T-helper 2 cell (primary cell): Measurements from ENCODE around the gene ICAM2.
A peak's percentile ranks its signal among the peaks of the same experiment; 100 is the strongest.

Experiments used
- DNase-seq, 5 experiments: peaks; one replicate each; pipeline versions ENCODE4 v3.0.0 to v3.0.0-alpha.2; 2012 to 2022
- total RNA-seq, 2 donors: gene quantifications; one replicate each; lab custom pipeline; 2026; lab: John Stamatoyannopoulos, UW

The ICAM2 gene
- 51.8 to 90.9 reads per million in 2 donors for total RNA-seq

DNA sequence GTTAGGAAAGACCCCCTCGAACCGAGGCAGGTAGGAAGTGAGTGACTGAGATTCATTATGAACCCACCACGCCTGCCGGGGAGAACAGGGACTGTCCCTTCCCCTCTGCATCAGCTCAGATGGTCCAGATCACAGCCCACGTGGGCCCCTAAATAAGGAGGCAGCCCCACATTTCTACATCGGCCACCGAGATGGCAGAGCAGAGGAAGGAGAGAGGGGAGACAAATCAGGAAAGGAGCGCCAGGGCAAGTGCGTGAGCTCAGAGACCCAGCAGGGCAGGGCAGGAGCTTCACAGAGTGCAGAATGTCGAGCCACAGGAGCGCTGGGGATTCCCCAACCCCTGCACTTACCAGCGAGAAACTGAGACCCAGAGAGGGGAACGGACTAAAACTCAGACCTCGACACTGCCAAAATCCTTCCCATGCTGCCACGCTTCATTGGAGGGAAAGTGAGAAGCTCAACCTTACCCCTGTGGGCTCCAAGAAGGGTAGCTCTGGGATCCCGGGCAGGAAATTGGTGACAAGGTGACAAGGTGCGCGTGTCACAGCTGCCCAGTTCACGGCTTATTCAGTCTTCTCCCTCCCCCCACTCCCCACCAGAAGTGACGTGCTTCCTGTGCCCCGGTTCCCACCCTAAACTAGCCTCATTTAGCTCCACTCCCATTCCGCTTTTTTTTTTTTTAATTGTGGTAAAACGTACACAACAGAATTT, at the start of gene ICAM2:
Gene ICAM2, minus strand, starts transcription at position 578 of the 711 bp plus-strand sequence. CDS start 13,942 bp downstream, outside the sequence.
- peak; percentile 68 to 99 (median 90) for DNase-seq

DNA sequence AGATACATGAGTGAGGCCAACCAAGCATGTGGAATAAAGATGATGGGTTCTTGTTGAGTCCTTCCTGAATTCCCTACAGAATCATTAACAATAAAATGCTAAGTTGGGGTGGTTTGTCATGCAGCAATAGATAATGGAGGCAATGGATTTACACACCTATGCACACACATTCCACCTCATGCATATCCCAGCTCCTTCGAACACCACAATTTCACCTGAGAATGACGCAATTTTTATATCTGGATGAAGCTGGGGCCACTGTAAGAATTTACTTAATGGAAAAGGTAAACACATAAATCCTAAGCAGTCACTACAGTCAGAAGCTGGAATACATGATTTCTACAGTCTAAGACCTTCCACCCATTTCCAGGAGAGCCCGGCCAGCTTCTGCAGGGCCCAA, 49.8 kb upstream of the ICAM2 start:
- no peak for DNase-seq

DNA sequence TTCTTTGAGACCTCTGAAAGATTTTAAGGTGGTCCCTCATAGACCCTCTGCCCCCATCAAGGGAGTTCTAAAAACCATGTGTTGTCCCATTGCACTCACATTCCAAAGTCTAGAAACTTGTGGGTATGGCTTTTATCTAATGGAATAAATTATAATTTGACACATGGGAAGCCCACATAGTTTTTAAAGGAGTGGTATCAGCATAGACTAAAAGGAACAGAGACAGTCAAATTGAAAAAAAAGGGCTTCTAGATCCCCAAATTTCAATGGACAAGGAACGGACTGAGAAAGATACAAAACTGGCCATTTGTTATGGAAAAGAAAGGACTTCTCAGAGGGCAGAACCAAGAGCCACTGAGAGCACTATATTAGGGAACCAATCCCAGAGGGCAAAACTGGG, 48.7 kb upstream of the ICAM2 start:
- no peak for DNase-seq

DNA sequence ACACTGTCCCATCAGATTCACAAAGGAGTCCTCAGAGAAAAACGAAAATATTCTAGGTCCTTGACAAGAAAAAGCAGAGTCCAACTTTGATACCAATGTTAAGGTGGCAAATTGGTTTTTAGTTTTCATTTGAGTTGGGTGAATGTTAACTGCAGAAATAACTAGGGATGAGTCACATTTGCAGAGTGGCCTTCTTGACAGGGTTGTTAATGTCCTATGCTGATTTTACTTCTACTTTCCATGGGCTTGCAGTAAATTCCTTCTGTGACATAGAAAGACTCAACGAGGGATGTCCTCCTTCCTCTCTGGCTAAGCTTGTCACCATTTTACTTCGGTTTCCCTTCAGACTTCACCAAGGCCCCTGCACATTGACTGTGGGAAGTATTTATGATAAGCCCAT, 47.2 kb upstream of the ICAM2 start:
- DNase-seq = peak in 1 of 5 experiments; percentile 53

DNA sequence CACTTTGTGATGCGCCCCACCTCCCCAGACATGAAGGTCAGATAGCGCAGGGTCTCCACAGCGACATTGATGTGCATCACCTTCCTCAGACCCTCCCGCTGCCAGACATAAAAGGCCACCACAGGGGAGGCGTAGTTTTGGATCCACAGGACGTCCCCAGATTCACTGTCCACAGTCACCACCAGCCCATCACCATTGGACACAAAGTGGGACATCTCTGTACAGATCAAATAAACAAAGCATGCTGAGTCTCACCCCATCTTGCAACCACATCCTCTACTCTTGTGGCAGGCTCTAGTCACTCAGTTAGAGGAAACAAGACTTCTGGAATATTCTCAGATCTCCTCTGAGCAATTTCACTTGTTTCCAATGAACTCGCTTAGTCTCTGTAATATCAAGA, 46.3 kb upstream of the ICAM2 start:
- DNase-seq = peak in 2 of 5 experiments; percentile 91 to 92

DNA sequence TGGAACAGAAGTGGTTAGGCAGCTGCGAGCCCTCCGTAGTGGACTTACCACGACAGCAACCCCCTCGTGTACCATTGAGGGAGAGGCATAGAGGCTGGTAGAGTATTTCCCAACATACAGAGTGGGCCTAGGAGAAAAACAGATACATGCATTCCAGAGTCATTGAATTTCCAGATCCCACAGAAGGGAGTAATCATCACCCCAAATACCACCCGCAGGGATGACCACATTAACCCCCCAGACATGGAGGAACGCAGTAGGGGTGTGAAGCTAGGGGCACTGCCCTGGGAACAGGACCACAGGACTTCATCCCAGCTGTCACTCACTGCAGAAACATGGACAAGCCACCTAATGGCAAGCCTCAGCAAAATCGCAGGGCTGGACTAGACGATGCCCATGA, 44.7 kb upstream of the ICAM2 start:
- DNase-seq = no peak

DNA sequence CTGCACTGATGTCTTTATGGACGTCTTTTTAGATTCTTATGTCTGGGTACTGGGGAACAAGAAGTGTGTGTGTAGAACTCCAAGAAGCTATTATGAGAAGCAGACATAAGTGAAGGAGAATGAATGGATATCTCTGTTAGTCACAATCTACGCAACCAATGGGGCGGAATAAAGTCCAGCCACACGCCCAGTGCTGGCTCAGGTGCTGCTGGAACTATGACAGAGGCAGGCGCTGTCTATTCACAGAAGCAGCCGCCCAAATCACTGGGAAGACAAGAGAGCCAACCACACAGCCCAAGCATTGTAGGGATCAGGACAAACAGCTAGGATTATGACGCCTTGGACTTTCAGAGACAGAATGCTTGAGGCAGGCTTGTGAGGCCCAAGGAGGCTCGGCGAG, 43.9 kb upstream of the ICAM2 start:
- DNase-seq = no peak

DNA sequence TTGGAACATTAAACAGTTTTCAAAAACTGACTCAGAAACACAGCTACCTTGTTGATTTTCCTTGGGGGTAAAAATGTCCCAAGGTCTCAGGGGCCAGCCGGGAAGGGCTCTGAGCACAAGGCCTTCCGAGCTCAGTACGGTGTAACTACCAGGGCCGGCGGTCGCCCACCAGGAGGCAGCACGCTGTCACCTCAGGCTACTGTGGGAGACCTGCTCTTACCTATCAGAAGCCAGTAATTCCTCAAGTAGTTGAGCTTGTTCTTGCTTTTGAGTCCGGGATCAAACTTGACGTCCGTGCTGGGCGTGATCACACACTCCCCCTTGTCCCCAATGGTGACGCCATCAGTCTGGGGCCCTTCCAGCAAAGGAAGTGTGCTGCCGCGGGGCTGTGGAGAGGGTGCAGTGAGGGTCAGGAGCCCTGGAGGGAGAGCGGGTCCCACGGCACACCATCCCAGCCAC, 43.4 kb upstream of the ICAM2 start:
- peak in 3 of 5 experiments; percentile 24 to 76 (median 47) for DNase-seq

DNA sequence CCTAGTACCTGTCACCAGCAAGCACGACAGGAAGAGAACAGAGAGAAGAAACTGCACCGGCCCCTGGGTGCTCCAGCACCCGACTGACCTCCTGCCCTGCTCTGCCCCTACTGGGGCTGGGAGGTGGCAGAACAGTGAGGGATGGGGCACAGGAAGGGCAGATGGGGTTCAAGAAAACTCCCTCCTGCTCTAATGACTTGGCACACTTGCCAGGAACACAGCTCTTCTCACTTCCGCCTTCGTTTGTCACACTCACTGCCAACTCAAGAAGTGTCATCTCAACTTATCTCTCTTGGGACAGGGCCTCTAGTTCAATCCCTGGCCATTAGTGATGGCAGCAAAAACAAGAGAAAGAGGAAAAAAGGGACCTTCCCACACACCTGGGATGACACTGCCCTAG, 42.7 kb upstream of the ICAM2 start:
- peak in 1 of 5 experiments; percentile 52 for DNase-seq

DNA sequence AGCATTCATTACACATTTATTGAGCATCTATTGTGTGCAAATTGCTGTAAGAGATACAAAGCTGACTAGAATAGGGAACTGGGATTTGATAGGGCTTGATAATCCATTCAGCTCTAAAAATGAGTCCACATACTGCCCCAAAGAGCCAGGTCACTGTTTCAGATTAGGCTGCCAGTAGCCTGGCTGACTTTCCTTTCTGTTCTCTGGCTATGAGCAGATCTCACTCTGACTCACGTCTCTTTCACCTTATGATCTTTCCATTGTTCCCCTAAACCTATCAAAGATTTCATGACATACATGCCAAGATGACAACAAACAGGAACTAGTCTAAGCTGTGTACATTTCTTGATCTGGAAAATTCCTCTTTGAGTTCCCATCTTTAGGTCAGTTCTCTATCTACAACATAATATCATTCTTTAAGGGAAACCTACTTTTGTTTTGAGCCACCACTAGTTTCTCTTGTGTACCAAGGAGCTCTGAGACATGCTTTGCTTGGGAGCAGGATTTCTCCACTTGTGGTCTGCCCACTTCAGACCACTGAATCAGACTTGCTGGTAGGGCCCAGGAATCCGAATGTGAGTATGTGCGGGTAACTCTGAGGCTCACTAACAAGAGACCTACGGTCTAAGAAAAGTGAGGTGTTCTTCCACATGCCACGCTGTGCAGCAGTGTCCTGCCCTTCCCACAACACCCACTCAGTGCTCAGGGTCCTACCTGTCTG, 40.9 kb upstream of the ICAM2 start:
- DNase-seq = peak in 1 of 5 experiments; percentile 70

DNA sequence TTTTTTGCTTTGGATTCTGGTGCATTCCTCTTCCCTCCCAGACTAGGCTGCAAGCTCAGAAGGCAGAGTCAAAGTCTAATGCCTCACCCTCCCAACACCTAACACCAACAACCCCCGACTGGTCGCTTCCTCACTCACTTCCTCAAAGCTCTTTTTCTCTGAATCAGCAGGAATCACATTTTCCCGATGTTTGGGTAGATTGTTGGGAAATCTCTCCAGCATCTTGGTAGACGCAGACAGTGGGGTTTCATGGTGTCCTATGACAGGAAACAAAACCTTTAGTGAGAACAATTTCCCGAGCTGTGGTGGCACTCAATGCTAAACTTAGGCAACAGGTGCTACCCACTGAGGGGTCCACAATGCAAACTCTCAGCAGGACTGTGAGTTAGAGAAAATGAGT, 39.9 kb upstream of the ICAM2 start:
- no peak for DNase-seq

DNA sequence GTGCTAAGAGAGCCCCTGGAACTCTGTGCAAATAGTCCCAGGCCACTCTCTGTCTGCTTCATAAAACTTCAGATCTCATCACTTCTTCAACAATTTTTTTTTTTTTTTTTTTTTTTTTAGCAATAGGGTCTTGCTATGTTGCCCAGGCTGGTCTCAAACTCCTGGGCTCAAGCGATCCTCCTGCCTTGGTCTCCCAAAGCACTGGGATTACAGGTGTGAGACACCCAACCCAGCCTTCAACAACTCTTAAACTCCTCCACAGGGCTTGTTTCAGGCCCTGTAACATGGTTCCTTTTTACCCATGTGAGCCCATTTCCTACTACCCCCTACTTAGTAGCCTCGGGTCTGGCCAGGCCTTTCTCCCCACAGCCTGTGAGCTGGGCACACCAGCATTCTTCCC, 39.3 kb upstream of the ICAM2 start:
- DNase-seq = no peak

DNA sequence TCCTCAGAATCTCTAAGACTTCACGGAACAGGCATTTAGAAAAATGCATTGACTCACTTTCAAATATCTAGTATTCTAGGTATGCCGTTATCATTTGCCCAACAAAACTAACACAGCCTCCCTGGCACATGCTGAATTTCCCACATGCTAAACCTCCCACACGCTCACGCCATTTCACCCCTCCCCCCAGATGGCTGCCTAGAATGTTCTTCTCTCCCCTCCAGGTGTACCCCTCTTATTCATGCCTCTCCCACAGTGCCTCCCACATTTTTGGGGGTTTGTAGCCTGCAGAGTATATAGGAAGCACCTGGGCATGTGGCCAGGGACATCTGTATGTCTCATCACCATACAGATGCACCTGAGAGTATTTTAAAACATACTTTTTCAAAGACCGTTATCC, 38.2 kb upstream of the ICAM2 start:
- peak in 1 of 5 experiments; percentile 35 for DNase-seq

DNA sequence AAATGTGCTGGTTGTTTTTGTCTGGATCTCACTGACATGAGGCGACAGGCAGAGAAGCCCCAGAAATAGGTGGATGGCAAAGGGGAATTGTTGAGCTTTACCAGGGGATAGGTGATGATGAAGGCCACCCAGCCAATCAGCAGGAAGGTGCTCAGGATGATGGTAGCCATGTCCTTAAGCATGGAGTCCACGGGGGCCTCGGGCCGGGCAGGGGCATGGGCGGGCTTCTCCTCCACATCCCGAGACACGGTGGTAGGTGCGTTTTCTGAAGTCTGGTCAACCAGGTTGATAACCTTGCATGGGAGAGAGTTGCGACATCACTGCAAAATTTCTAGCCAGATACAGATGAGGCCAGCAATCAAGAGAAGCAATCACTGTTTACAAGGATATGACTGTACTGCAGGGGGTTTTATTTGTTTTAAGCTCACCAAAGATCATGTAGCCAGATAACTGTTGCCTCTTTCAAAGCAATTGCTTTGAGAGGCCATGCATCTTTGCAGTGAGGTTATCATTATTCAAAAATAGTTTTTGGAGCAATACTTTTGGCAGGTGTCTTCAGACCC, 37.3 kb upstream of the ICAM2 start:
- DNase-seq = peak in 1 of 5 experiments; percentile 88

DNA sequence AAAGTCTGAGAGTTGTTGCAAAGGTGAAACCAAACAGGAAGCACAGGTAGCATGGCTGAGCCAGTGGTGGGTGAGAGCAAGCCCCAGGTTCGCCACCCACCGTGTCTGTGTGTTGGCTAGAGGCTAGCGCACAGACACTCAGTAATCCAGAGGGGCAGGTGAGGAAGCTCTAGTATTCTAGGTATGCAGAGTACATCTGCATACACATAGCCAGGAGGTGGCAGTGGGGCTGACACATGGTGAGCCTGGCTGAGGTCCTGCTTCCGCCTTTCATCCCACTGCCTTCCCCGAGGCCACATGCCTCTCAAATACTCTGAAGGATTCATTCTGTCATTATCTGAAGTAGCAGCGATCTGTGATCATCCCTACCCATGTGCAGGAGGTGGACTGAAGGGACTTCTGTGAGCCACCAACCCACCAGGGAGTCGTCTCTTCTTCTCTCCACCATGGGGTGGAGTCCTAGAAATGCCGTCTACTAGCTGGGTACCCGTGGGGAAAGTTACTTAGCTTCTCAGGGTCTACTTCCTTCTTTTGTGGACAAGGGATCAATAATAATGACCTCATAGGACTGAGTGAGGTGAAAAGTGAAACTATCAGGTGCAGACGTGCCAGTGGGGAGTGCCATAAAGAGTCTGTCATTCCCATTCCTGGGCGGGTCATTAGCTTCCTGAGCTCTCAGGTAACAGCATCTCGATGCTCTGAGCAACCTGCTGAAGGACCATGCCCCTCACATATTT, 36.0 kb upstream of the ICAM2 start:
- no peak for DNase-seq

DNA sequence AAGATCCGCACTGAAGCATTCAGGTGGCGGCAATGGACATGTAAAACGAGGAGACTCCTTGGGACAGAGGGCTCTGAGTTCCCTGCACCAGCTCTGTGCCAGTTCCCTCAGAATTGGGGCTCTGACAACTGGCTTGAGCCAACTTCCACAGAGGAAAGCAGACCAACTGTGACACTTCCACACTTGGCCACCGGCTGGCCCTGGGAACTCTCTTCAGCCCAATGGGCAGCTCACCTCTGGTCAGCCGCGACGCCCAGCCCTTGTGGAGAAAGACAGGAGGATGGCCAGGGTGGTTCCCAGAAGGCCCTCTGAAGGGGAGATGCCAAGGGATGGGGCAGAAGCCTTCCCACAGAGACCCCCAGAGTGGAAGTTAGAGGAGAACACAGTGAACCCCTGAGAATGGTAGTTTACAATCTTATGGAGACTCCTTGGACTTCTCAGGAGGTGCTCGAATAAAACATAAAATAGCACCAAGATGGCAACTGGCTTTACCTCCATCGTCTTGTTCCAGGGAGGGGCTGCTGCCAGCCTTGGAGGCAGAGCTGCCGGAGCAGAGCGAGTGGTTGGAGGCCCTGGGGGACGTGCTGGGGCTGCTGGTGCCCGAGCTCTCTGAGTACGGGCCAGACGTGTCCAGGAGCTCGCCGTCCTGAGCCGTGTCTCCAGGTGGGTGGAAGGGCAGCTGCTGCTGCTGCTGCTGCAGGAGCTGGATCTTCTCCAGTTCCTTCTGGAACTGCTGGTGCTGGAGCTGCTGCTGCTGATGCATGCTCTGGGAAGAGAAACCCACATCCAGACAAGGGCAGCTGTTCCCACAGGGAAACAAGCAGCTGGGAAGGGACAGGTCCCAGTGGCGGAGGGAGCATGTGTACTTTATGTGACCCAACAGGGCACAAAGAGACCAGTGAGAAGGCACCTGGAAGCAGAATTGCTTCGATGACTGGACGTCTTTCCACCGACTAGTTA, 35.0 kb upstream of the ICAM2 start:
- DNase-seq = no peak

DNA sequence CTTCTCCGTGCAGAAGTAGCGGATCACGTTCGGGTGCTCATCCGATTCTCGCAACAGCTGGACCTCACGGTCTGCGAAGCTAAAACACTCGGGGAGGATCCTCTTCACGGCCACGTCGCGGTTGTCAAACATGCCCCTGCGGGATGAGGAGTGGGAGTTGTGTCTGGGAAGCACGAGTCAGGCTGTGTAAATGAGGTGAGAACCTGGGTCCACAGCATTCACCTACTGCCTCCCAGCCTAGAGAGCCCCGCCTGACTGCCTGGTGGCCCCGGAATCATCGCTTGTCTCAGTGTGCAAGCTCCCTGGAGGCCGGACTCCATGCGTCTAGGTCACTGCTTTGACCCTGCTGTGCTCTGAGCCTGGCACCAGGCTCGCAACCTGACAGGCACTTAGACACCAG, 33.9 kb upstream of the ICAM2 start:
- no peak for DNase-seq

DNA sequence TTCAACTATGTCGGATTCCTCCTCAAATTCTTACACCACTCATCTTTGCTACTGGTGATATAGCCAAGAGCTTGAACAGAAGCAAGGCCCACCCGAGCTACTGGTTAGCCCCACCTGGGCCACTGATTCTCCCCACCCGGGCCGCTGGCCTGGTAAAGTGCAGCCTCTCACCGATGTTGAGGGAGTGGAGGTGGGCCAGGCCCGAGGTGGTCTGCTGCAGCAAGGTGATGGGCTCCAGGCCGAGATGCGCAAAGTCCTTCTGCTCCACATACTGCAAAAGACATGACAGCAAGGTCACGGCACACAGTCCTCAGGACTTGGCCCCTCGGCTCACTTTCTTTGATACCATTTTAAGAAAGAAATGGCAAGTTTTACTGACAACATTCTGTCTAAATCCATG, 32.7 kb upstream of the ICAM2 start:
- DNase-seq = no peak

DNA sequence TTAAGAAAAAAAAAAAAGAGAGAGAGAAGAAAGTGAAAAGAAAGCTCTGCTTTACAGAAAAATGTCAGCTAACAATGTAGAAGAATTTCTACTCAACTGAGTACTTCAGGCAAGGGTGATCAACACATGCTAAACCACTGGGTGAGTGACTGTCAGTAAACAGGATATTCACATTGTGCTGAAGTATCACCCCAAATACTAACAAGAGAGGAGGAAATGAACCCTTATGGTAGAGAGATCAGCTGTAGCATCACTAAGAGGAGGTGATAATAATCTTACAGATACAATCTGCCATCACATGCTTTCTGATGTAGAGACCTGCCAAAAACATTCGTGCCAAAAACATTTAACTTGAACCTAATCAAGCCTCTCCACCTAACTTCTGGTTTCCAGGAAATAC, 30.7 kb upstream of the ICAM2 start:
- peak in 2 of 5 experiments; percentile 59 to 97 for DNase-seq

DNA sequence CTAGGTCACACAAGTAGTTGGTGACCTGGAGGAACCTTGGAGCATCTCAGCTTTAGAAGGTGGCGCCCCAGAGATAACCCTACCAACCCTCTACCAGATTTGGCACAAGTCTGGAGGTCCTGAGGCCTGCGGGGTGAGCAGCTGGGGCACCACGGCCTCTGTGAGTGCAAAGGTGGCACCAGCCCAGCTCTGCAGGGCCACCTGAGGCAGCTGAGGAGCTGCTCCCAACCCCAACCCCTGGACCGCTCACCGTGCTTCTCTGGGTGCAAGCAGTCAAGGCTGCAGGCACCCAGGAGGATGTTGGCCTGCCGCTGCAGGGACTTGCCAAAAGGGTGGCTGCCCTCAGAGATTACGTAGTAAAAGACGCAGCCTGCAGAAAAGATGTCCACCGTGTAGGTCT, 28.4 kb upstream of the ICAM2 start:
- no peak for DNase-seq

DNA sequence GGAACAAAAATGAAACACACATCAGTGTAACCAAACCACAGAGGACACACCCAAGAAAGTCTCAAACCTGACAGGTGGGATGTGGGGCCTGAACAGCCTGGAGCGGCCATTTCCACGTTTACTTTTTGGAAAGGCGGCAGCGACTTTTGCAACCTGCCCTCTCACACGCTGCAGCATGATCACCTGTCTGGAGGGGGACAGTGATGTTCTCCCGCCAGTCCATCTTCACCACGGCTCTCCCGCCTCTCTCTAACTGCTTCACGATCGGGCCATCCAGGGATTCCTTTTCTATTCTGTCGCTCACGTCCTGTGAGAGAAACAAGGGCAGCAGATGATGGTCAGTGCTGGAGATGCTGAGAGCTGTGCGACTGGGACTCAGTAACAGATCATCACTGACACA, 24.7 kb upstream of the ICAM2 start:
- DNase-seq = no peak
